Sigmoid colon (tissue), 7 donors: ENCODE results near the gene ZNF385C. TPM values are rescaled to one million over a fixed set of nuclear protein-coding genes. Genes with fewer than 3 reads are reported as not detected.

Experiments
- DNase-seq: peaks from one replicate; pipeline ENCODE4 v3.0.0-alpha.2; 2019
- H3K27ac ChIP-seq, 4 donors: fragments of 200-600 bp; sonication (generic); one replicate each; pipeline ENCODE4 v1.5.1; 2016 to 2019; ENCODE audit warnings: mild to moderate bottlenecking in 1 of 4
- H3K27me3 ChIP-seq, 3 donors: fragments of 200-600 bp; sonication (generic); one replicate each; pipeline ENCODE4 v1.5.1; 2019; ENCODE audit warnings: mild to moderate bottlenecking in 1 of 3
- H3K36me3 ChIP-seq, 4 donors: fragments of 200-600 bp; sonication (generic); one replicate each; pipeline ENCODE4 v1.5.1; 2016 to 2019
- H3K4me1 ChIP-seq, 4 donors: fragments of 200-600 bp; sonication (generic); one replicate each; pipeline ENCODE4 v1.5.1; 2017 to 2019
- H3K4me3 ChIP-seq, 4 donors: fragments of 200-600 bp; sonication (generic); one replicate each; pipeline ENCODE4 v1.5.1; 2017 to 2019; ENCODE audit warnings: mild to moderate bottlenecking in 2 of 4, moderate library complexity in 1 of 4
- H3K9me3 ChIP-seq, 4 donors: fragments of 200-600 bp in 3 of 4; sonication (generic) in 3 of 4; one replicate each; pipeline versions ENCODE4 v1.5.1 to v1.6.1; 2013 to 2019
- EP300 ChIP-seq, 4 donors: sonication (generic); formaldehyde crosslinking; IDR thresholded peaks; one replicate each; pipeline ENCODE4 v1.6.1; 2017; ENCODE audit warnings: antibody characterized with exemption in 4 of 4
- POLR2A ChIP-seq, 2 donors: fragments of 450-650 bp; IDR thresholded peaks; one replicate each; pipeline ENCODE4 v1.6.1; 2016; ENCODE audit warnings: antibody characterized with exemption in 2 of 2, mild to moderate bottlenecking in 2 of 2, moderate library complexity in 2 of 2
- POLR2AphosphoS5 ChIP-seq, 4 donors: sonication (generic); formaldehyde crosslinking; IDR thresholded peaks; one replicate each; pipeline ENCODE4 v1.6.1; 2017; ENCODE audit warnings: antibody characterized with exemption in 4 of 4
- WGBS, 2 donors: extraction: QIAGEN DNeasy Blood & Tissue Kit; methylation state at CpG; one replicate each; pipeline ENCODE4 v1.1.7; 2013; 5-methylcytosine and 5-hydroxymethylcytosine counted together
- intact Hi-C: fragments of 100-400 bp; cut with DNase I; formaldehyde crosslinking; loops from one replicate; pipeline ENCODE4 v1.15.1; 2023
- polyA plus RNA-seq, 3 donors: library from polyadenylated mRNA; stranded (reverse); fragments of 200-250 nt; gene quantifications; one replicate each; pipeline ENCODE4 v1.2.3, GENCODE V29; 2013
- total RNA-seq, 4 donors: library from RNA; depleted of rRNA; stranded (reverse); fragments of >200 nt; gene quantifications; one replicate each; pipeline ENCODE4 v1.1.0, GENCODE V29; 2016
- TF ChIP-seq, protein P1 (sequence below), 4 experiments: fragments of 450-650 bp in 3 of 4; fragments of 200-600 bp in 1 of 4; IDR thresholded peaks; one replicate each; pipeline ENCODE4 v1.5.1; 2016 to 2019; ENCODE audit warnings: antibody characterized with exemption in 4 of 4, mild to moderate bottlenecking in 3 of 4, moderate library complexity in 2 of 4
- donor health status: healthy with polysubstance abuse.
- donor health status: Bipolar disorder and iron deficiency.
- donor health status: healthy.

ZNF385C gene
- total and polyA plus RNA-seq, 7 donors, result 0.33 to 0.60 (median 0.42) TPM; not detected in 4

DNA sequence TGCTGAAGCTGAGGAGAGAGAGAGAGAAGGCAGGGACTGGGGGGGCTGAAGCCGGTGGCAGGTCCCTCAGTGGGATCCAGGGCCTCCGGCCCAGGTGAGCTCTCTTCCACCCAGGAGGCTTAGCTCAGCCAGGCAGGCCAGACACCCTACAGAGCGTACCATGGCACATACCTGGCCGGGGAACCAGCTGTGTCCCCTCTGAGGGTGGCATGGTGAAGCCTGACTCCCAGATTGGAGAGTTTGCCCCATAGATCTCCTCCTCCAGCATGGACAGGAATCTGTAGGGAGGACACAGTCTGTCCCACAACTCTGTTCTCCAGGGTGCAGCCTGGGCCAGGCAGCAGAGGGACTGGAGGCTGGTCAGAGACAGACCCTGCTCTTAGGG lies 19.8 kb upstream of the ZNF385C start:
- no peaks in the 10 kb centered on the region for H3K27me3 ChIP-seq
- H3K9me3 ChIP-seq, result no peaks in the 10 kb centered on the region
- H3K36me3 ChIP-seq, result peaks cover 0 to 52% (median 10%) of the 10 kb centered on the region in 4 donors
- peaks cover 0 to 39% (median 32%) of the 10 kb centered on the region in 4 donors for H3K4me1 ChIP-seq
- intact Hi-C loops, result no loop called here
- no peak overlapping the region for H3K27ac ChIP-seq
- TF ChIP-seq POLR2A (IDR thresholded peaks at IDR 0.05), result no peak
- TF ChIP-seq, protein P1, sequence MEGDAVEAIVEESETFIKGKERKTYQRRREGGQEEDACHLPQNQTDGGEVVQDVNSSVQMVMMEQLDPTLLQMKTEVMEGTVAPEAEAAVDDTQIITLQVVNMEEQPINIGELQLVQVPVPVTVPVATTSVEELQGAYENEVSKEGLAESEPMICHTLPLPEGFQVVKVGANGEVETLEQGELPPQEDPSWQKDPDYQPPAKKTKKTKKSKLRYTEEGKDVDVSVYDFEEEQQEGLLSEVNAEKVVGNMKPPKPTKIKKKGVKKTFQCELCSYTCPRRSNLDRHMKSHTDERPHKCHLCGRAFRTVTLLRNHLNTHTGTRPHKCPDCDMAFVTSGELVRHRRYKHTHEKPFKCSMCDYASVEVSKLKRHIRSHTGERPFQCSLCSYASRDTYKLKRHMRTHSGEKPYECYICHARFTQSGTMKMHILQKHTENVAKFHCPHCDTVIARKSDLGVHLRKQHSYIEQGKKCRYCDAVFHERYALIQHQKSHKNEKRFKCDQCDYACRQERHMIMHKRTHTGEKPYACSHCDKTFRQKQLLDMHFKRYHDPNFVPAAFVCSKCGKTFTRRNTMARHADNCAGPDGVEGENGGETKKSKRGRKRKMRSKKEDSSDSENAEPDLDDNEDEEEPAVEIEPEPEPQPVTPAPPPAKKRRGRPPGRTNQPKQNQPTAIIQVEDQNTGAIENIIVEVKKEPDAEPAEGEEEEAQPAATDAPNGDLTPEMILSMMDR (IDR thresholded peaks at IDR 0.05), result no peak
- TF ChIP-seq POLR2AphosphoS5 (IDR thresholded peaks at IDR 0.05), result no peak
- TF ChIP-seq EP300 (IDR thresholded peaks at IDR 0.05), result no peak
- 91 to 95% methylated on average over 4 of the region's 4 CpGs for WGBS, 2 donors
- H3K4me3 ChIP-seq, result no peak overlapping the region
- no peak for DNase-seq

DNA sequence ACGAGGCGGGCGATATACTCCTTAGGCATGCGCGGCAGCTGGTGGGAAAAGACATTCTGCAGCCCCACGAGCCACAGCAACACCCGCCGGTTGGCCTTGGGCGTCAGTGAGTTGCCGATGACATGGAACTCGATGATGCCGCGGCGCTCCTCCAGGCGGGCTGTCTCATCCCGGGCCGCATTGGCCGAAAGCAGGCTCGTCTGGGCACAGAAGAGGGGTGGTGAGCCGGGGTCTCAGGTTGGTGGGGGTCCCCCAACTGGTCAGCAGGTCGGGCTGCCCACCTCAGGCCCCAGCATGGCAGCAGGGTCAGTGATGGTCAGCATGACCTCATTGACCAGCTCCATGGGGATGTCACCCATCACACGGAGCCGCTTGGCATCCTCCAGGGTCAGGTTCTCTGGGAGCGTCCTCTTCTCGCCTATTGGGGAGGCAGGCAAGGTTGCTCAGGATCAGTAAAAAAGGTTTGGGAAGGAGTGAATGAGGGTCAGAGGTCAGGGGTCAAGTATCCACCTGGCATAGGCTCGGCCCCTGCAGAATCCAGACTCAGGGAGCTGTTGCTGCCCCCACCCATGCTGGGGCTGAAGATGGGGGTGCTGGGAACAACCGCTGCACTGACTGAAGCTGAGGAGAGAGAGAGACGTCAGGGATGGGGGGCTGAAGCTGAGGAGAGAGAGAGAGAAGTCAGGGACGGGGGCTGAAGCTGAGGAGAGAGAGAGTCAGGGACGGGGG lies 19.3 kb upstream of the ZNF385C start:
- DNase-seq, result no peak
- intact Hi-C loops, result loop anchor here (2.0 kb wide), 1 partner anchor 93 kb away; no protein-coding TSS in a partner anchor

DNA sequence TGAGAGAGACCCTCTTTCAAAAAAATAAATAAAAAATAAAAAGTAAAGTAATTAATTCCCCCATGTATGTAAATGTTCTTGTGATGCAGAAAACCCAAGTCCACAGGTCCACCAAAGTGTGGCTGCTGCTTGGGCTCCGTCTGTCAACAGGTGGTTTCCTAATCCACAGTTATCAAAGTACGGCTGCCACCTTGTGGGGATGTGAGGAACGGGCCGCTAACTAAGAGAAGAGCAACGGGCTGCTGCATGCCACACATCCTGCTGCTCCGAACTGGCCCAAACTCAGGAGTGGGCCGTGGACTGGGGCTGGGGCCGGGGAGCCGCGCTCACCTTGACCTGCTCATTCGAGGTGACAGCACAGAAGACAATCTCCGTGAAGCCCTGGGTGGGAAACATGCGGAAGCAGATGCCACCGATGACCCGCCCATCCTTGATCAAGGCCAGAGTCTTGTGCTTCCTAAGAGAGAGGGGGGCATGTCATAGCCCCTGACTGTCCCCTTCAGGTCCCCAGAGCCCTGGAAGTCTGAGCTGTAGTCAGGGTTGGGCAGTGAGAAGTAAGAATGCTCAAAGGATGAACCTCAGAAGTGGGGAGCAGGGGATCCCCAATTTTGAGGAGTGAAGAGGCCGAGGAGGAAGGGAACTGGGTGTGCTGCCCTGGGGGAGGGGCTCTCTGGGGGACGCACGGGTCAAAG lies 18.6 kb upstream of the ZNF385C start:
- Histone ChIP-seq H3K27me3 (no peaks in the 10 kb centered on the region), H3K36me3 (peaks cover 0 to 53% (median 10%) of the 10 kb centered on the region in 4 donors), H3K9me3 (no peaks in the 10 kb centered on the region), H3K4me3 (no peak overlapping the region), H3K4me1 (peaks cover 0 to 32% (median 29%) of the 10 kb centered on the region in 4 donors), H3K27ac (no peak overlapping the region)
- WGBS, 2 donors, result 34 to 41% methylated on average over 18 of the region's 18 CpGs
- intact Hi-C loops, result loop anchor here (1.0 to 2.0 kb wide), 2 partner anchors 50 to 92 kb away; no protein-coding TSS in a partner anchor
- TF ChIP-seq EP300 (IDR thresholded peaks at IDR 0.05), result no peak
- TF ChIP-seq, protein P1 (IDR thresholded peaks at IDR 0.05), result peak; percentile 75 to 85 (median 79)
- DNase-seq, result peak; percentile 90

More for the DNA sequence above, 19.3 kb upstream of the ZNF385C start:
- H3K4me1 ChIP-seq, result peaks cover 0 to 39% (median 34%) of the 10 kb centered on the region in 4 donors
- H3K27me3 ChIP-seq, result no peaks in the 10 kb centered on the region
- H3K27ac ChIP-seq, result no peak overlapping the region
- peaks cover 0 to 53% (median 10%) of the 10 kb centered on the region in 4 donors for H3K36me3 ChIP-seq
- H3K4me3 ChIP-seq, result no peak overlapping the region
- H3K9me3 ChIP-seq, result no peaks in the 10 kb centered on the region
- TF ChIP-seq, protein P1 (IDR thresholded peaks at IDR 0.05), result no peak
- TF ChIP-seq POLR2AphosphoS5 (IDR thresholded peaks at IDR 0.05) (no peak), EP300 (IDR thresholded peaks at IDR 0.05) (no peak), POLR2A (IDR thresholded peaks at IDR 0.05) (no peak)
- 92 to 93% methylated on average over 30 of the region's 30 CpGs for WGBS, 2 donors

DNA sequence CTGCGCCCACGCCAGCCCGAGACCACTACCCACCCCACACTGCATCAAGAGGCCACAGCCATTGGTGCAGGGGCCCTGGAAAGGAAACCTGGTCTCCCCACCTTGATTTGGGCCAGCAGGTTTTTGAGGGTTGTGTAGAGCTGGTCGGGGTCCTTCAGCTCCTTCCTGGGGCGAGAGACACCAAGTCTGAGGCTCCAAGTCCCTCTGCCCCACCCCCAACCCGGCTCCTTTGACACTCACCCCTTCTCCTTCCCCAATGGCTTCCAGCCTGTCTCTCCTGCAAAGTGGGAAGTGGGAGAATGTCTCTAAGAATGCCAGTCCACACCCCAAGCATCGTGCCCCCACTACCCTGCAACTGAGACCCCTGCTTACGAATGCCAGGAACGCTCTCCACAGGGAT lies 15.8 kb upstream of the ZNF385C start:
- Histone ChIP-seq H3K4me1 (peaks cover 0 to 23% (median 22%) of the 10 kb centered on the region in 4 donors), H3K27ac (peak overlapping the region in 1 of 4 donors; percentile 90), H3K4me3 (no peak overlapping the region), H3K27me3 (no peaks in the 10 kb centered on the region), H3K9me3 (no peaks in the 10 kb centered on the region), H3K36me3 (peaks cover 0 to 49% (median 9%) of the 10 kb centered on the region in 4 donors)
- no peak for TF ChIP-seq POLR2A (IDR thresholded peaks at IDR 0.05)
- no peak for TF ChIP-seq POLR2AphosphoS5 (IDR thresholded peaks at IDR 0.05)
- TF ChIP-seq, protein P1 (IDR thresholded peaks at IDR 0.05), result no peak
- 91 to 96% methylated on average over 9 of the region's 9 CpGs for WGBS, 2 donors
- no peak for DNase-seq
- intact Hi-C loops, result loop anchor here (5.0 kb wide), 1 partner anchor 147 kb away; the partner anchor contains the start of gene CNP
